AML-193 (cell line): ENCODE results near the gene CAMTA1.

Source experiments
- DNase-seq, 2 experiments: peaks; one replicate each; lab custom pipeline; 2025; lab: John Stamatoyannopoulos, UW

CAMTA1 gene

DNA sequence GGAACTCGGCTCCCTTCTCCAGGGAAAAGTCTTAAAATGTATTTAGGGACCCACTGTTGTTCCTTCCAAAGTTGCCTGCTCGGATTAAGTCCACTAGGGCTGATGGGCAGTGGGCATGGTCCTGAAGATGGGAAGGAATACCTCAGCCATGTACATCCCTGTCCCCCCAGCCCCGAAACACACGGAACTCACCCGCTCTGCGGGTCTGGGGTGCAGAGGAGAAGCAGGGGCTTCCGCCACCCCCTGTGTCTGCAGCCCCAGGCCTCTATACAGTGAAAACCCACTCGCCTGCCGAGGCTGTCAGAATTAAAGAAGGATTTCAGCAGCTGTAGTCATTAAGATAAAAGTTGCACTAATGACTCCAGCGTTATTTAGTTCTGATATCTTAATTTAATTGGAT is 773.2 kb downstream of the CAMTA1 start:
- no peak for DNase-seq

DNA sequence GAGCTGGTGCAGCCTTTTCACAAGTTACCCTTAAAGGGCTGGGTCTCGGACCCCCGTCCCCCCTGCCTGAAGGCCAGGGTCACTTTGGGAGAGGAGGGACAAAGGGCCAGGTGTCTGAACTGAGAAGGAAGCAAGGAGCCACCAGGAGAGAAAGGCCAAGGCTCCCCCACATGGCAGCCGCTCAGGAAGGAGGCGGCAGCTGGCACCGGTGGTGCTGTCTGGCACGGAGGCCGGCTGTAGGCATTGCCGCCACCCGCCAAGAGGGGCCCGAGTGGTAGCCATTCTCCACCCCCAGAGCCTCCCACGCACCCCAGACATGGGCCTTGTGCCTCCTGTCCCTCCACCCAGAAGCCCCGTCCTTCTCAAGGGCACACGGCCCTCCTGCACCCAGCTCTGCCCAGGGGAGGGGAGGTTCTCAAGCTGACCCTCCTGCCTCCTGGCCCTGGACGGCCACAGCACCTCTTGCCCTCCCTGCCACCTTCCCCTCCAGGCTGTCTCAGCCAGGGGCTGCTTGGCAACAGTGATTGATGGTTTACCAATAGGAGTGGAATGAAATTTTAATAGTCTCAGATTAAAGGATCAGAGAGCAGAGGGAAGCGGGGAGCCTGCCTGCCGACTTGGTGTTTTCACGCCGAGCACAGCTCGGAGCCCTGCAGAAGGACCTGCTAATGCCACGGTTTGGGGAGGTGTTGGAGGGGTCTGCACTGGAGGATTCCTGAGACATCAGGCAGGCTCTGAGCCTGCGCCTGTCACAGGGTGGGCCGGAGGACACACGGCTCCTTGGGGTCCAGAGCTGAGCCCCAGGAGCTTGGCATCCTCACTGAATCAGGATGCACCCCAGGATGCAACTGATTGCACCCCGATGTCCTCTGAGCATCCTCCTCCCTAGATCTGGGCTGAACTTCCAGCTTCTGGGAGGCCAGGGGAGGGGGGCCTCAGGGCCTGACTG is 773.9 kb downstream of the CAMTA1 start:
- no peak for DNase-seq

DNA sequence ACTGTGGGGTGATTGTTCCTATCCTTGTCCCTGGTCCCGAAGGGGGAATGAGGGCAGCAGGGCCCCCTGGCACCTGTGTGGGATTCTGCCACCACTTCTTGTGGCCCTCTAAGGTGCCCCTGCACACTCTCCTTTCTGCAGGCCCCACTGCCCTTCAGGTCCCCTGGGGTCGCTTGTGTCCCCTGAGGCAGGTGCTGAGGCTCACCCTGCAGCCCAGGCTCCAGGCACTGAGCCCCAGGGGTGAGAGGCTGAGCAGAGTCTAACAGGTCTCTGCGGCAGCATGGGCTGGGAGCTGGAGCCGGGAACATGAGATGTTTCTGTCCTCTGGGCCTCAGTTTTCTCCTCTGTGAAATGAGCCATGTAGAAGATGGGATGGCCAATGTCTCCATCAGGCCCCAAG is 774.9 kb downstream of the CAMTA1 start:
- no peak for DNase-seq

GRCh38 chr1:7560601-7561181 is 775.4 kb downstream of the CAMTA1 start:
- no peak for DNase-seq

- peak in 1 of 2 experiments; percentile 0 for DNase-seq
These were observed 776.2 kb downstream of the CAMTA1 start for GRCh38 chr1:7561331-7561921.

DNA sequence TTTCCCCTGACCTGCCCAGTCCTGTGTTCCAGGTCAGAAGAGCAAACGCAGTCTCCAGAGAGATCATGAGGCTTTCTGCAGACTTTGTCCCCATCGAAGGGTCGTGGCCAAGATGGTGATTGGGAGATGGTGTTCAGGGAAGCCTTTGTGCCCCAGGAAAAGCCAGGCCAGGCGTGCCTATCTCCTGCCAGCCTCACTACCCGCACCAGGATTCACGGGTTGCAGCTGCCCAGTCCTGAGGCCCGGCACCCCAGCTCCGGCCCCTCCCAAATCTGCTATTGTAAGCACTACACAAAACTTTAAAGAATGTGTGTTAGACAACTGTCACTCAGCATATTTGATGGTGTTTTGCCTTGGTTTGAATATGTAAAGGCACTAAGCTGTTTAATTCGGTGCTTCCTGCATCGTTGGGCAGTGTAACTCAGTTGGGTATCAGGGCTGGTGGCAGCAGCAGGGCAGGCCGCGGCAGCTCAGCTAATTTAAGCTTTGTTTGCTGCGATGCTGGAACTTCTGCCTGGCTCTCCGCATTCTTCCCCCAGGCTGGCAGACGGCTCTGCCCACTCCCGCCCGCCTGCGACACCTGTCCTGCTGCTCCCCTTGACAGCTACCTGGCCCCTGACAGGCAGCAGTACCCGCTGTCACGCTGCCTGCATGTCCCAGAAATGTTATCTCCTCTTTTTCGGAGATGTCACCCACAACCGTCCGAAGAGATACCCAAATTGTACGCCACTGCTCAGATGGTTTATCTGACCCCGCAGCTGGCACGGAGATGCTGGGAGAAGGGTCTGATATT is 776.9 kb downstream of the CAMTA1 start:
- no peak for DNase-seq

DNA sequence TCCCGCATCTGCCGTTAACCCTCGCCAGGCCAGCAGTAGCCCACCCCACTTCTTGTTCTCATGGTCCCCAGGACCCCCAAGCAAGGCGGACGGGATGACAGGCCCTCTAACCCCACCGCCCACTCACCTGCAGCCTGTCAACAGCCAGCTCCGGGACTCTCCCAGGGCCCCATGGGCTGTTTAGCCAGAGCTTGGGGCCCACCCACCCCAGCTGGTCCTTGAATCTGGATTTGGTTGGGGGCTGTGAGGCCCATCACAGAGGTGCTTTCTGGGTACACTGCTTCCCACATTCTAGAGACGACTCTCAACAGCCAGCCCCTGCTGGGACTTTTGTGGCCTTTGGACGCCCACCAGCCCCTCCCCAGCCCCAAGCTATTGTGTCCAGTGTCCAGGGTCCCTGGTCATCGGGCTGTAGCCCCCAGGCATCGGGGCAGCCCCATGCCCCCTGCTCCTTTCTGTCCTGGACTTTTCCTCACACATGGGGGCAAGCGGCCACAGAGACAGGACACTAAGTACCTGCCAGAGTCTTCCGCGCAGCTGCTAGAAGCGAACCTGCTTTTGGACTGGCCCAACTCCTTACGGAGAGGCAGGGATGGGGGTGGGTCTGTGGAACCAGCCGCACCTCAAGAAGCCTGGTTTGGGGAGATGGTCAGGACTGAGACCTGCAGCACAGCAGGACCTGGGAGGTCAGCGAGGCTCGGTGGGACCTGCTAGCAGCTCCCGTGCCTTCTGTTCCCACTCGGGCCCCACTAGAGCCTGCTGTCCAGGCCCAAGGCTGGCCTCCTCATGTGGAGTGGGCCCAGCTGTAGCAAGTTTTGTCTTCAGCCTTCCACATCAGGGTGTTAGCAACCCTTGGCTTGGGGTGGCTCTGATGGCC is 777.7 kb downstream of the CAMTA1 start:
- DNase-seq, result no peak

GRCh38 chr1:7564137-7564536 is 778.9 kb downstream of the CAMTA1 start:
- DNase-seq, result no peak

DNA sequence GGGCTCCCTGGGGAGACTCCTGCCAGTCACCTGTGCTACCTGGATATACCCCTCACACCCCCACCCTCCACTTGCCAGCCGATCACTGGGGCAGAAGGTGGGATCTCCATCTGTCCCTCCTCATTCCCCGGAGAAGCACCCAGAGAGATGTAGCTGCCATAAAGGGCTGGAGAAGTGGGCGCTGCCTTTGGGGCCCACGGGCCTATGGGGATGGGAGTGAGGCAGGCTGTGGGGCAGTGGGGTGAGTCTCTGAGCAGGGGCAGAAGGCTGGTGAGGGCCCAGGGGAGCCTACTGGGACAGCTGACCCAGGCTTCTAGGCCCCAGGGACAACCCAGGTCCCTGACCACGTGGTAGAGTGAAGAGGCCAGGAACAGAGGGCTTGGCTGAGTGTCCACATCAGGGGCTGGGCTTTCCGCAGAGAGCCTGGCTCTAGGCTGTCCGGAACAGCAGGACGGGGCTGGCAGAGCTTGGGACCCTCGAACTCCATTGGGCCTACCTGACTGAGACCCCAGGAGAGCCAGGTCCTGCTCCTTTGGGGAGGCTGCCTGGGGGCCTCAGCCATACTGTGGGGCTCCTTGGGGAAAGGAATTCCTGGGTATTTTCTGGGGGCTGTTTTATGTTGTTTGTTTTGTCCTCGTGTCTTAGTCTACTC is 780.0 kb downstream of the CAMTA1 start:
- no peak for DNase-seq

- DNase-seq, result no peak
These were observed 781.4 kb downstream of the CAMTA1 start for GRCh38 chr1:7566417-7567375.

DNA sequence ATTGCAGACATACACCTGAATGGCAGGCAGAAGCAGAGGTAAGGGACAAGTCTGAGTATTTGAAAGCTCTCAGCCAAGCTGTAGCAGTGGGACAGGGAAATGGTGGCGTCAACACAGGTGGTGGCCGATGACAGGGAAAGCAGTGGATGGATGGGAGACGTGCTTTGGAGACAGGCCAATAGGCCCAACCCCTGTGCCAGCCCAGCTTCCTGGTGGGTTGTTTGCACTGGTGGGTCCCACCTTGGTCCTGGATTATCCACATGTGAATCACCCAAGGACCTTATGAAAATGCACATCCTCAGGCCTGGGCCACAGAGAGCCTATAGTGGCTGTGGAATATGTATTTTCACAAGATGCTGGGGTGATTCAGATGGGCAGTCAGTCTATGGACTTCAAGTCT is 782.1 kb downstream of the CAMTA1 start:
- no peak for DNase-seq

- DNase-seq, result no peak
These were observed 782.8 kb downstream of the CAMTA1 start for GRCh38 chr1:7568053-7568452.

- no peak for DNase-seq
These were observed 783.8 kb downstream of the CAMTA1 start for GRCh38 chr1:7568901-7569524.

- no peak for DNase-seq
These were observed 785.1 kb downstream of the CAMTA1 start for GRCh38 chr1:7570311-7570710.

GRCh38 chr1:7572654-7573152 is 787.4 kb downstream of the CAMTA1 start:
- DNase-seq, result no peak

DNA sequence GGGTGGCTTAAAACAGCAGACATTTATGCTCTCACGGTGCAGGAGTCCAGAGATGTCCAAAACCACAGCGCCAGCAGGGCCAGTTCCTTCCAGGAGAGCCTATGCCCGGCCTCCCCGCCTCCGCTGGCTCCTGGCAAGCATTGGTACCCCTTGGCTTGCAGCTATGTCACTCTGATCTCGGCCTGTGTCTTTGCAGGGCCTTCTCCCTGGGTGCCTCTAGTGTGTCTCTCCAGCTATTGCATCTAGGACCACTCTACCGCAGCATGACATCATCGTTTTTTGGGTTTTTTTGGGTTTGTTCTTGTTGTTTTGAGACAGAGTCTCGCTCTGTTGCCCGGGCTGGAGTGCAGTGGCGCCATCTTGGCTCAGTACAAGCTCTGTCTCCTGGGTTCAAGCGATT is 788.2 kb downstream of the CAMTA1 start:
- no peak for DNase-seq

- DNase-seq, result no peak
These were observed 789.1 kb downstream of the CAMTA1 start for GRCh38 chr1:7574121-7575040.

GRCh38 chr1:7575041-7575400 is 789.8 kb downstream of the CAMTA1 start:
- no peak for DNase-seq
